GM13977 (cell line): ENCODE data around the gene HOXD11.

Source experiments
- DNase-seq: peaks from one replicate; pipeline ENCODE4 v3.0.0; 2012; ENCODE audit warnings: low spot score
- in situ Hi-C: fragments of 300-500 bp; cut with MboI; formaldehyde crosslinking; loops from one replicate; pipeline ENCODE4 v1.12.0; 2022; ENCODE audit warnings: low sequenced_read_pairs, low pct_unique_long_range_greater_than_20kb, mixed read lengths, inconsistent platforms; ENCODE audit not compliant: unreplicated experiment
- TF ChIP-seq, protein P1 (sequence below): IDR thresholded peaks from 2 replicates; pipeline ENCODE4 v1.5.1; 2012; ENCODE audit warnings: mild to moderate bottlenecking, control low read depth; ENCODE audit not compliant: insufficient read depth; ENCODE audit errors: extremely low read depth, missing control alignments

HOXD11 gene

DNA sequence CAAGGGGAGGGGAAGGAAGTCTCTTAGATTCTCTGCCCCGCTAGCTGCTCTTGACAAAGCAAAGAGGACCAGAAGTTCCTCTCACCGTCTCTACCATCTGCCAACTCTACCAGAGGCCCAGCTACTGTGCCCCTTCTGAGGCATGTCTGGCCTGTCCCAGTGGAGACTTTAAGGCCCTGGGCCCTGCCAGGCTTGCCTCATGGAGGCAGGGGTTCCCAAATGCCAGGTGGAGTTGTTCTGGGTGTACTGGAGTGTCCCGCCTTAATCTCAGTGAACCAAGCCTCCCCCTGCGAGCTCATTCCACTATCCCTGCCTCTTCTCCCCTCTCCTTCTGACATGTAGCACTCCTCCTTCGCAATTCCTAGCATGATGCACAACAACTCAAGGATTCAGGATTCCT, 5.2 kb upstream of the HOXD11 start:
- no peak for DNase-seq
- in situ Hi-C loops, result loop anchor here (25.0 kb wide), 1 partner anchor 740 kb away; no protein-coding TSS in a partner anchor
- TF ChIP-seq, protein P1, sequence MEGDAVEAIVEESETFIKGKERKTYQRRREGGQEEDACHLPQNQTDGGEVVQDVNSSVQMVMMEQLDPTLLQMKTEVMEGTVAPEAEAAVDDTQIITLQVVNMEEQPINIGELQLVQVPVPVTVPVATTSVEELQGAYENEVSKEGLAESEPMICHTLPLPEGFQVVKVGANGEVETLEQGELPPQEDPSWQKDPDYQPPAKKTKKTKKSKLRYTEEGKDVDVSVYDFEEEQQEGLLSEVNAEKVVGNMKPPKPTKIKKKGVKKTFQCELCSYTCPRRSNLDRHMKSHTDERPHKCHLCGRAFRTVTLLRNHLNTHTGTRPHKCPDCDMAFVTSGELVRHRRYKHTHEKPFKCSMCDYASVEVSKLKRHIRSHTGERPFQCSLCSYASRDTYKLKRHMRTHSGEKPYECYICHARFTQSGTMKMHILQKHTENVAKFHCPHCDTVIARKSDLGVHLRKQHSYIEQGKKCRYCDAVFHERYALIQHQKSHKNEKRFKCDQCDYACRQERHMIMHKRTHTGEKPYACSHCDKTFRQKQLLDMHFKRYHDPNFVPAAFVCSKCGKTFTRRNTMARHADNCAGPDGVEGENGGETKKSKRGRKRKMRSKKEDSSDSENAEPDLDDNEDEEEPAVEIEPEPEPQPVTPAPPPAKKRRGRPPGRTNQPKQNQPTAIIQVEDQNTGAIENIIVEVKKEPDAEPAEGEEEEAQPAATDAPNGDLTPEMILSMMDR, result no peak

DNA sequence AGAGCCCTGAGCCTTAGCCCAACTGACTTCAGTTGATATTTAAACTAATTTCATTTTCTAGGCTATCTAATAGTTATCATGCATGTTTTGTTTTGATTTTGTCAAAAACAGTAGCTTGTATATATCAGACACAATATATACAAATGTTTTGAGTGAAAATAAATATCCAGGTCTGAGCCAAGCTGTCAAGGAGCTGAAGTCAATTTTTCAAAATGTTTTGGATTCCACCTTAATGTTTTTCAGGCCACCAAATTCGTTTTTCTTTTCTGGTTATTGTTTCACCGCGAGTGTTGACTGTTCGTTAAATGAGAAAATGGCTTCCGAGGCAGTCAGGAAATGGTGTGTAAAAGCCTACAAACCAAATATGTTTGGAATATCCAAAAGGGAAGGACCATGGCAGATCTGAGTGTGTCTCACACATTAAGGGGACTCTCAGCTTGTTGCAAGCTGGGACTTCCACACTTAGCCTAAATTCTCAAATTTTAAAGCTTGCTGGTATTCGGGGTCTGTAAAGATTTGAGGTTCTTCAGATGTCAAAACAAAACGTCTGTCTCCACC, 4.7 kb upstream of the HOXD11 start:
- DNase-seq, result no peak
- in situ Hi-C loops, result loop anchor here (25.0 kb wide), 1 partner anchor 740 kb away; no protein-coding TSS in a partner anchor
- TF ChIP-seq, protein P1, result no peak

DNA sequence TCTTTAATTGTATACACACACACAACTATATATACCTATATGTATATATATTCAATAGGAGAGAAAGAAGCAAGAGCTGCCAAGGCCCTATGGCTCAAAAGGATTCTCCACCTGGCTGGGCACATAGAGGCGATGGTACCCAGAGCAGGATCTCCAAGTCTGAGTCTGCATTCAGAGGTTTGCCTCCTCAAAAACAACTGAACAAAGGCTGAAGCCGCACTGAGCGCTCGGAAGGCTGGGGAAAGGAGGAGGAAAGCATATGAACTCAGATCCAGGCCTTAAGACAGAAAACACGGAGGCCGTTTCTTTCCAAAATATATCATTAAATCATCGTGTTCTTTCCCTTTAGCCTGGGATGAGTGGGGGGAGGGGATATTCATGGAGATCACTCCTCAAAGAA, 3.9 kb upstream of the HOXD11 start:
- in situ Hi-C loops, result loop anchor here (25.0 kb wide), 1 partner anchor 741 kb away; no protein-coding TSS in a partner anchor
- DNase-seq, result no peak
- TF ChIP-seq, protein P1, result no peak

DNA sequence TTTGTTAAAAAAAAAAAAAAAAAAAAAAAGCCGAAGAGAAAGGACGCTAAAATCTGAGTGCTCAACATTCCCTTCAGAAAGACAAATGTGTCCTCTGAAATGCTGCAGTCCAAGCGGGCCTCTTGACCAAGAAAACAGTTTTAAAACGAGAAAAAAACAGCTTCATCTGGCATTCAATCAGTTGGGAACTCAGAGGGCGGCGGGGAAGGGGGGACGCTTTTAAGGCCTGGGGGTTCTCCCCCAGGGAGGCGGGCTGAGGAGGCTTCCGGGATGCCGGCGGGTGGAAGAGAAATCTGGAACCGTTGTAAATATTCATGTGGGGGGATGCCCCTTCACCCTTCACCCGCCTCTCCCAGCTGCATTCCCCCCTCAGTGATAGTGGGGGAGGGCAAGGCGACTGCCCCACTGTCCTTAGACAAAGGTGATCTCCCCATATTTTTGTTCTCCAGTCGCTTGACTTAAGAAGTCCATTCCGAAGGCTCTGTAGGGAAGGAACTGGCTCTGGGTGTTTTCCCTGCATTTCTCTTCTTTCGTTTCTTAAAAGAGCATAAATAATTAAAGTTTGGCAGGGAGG, 3.3 kb upstream of the HOXD11 start:
- TF ChIP-seq, protein P1, result no peak
- DNase-seq, result no peak
- in situ Hi-C loops, result loop anchor here (25.0 kb wide), 1 partner anchor 742 kb away; no protein-coding TSS in a partner anchor

DNA sequence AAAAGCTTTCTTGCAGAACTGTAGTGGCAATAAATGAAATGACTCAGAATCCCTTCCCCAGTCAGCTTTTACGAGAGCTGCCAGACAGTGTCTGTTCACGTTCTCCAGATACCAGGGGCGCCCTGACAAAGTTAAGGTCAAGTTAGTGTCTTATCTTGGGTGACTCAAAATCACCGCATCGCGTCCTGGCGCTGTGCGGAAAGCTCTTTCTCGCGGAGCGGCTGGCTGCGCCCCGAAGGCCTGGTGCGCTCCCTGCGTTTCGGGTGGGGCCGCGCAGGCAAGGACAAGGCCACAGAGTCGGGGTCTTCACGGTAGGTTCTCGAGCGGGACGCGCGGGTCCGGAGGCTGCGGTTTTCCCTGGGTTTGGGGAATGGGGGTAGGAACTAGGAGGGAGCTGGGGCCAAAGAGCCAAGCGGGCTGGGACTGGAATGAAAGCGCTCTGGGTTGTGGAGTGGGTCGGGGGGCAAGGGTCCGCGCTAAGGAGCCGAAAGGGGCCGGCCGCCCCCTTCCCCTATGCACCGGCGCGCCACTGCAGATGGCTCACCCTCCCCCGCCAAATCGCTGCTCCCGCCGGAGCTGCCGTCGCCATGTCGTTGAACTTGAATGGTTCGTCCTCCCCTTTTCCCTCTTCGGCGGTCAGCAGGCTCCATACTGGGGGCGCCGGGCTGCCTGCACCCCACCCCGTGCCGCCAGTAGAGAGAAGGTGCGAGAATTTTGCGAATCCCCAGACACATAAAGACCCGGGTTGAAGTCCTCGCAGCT, 2.6 kb upstream of the HOXD11 start:
- in situ Hi-C loops, result loop anchor here (25.0 kb wide), 1 partner anchor 742 kb away; no protein-coding TSS in a partner anchor
- DNase-seq, result no peak
- TF ChIP-seq, protein P1, result no peak

DNA sequence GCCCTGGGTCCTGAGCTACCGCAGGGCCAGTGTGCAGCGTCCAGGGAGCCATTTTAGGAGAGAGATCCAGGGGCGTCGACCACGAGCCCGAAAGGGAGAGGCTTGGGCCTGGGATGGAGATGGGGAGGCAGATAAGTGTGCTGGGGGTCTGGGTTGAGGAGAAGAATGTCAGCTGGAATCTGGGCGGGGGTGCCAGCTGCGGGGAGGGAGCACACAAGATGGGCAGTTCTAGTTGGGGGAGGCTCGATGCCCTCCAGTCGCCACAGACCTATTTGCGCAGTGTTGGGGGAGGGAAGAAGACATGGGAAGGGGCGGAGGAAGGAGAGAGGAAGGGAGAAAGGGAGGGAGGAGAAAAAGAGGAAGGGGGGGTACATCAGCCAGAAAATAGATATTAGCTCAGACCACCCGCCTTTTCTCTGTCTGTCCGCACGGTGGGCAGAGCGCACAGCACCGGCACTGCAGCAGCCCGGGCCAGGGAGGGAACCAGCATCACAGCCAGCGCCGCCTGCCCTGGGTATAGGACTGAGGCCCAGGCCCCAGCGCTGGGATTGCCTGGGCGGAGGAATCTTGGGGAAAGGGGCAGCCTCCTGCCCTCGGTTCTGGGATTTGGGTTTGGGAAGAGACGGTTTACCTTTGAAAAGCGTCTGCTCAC, 1.9 kb upstream of the HOXD11 start:
- in situ Hi-C loops, result loop anchor here (25.0 kb wide), 1 partner anchor 743 kb away; no protein-coding TSS in a partner anchor
- TF ChIP-seq, protein P1, result no peak

More for the DNA sequence above, 1.9 kb upstream of the HOXD11 start:
- no peak for DNase-seq
